Testis (tissue), 3 donors: ENCODE data around the gene UBAC2. TPM values are rescaled to one million over a fixed set of nuclear protein-coding genes. Genes with fewer than 3 reads are reported as not detected.

Experiments
- DNase-seq: peaks from one replicate; pipeline ENCODE4 v3.0.0-alpha.2; 2019
- H3K27ac ChIP-seq, 2 donors: fragments of 200-600 bp; sonication (generic); one replicate each; pipeline ENCODE4 v1.5.1; 2019
- H3K27me3 ChIP-seq: fragments of 200-600 bp; sonication (generic); one replicate; pipeline ENCODE4 v1.5.1; 2019
- H3K36me3 ChIP-seq: fragments of 200-600 bp; sonication (generic); one replicate; pipeline ENCODE4 v1.5.1; 2017; ENCODE audit warnings: low read depth; ENCODE audit errors: missing control alignments
- H3K4me1 ChIP-seq: fragments of 200-600 bp; sonication (generic); one replicate; pipeline ENCODE4 v1.5.1; 2019
- H3K4me3 ChIP-seq, 2 donors: fragments of 200-600 bp; sonication (generic); one replicate each; pipeline ENCODE4 v1.5.1; 2017 to 2019
- H3K9me3 ChIP-seq: fragments of 200-600 bp; sonication (generic); one replicate; pipeline ENCODE4 v1.5.1; 2017
- POLR2A ChIP-seq: fragments of 450-650 bp; IDR thresholded peaks from one replicate; pipeline ENCODE4 v1.6.1; 2017; ENCODE audit warnings: antibody characterized with exemption, mild to moderate bottlenecking, moderate library complexity
- WGBS, 2 donors: methylation state at CpG; one replicate each; pipeline ENCODE4 v1.1.5; 2018; 5-methylcytosine and 5-hydroxymethylcytosine counted together
- intact Hi-C: fragments of 100-400 bp; cut with DNase I; formaldehyde crosslinking; loops from one replicate; pipeline ENCODE4 v1.15.1; 2023; ENCODE audit warnings: low total_unique reads
- polyA plus RNA-seq: library from polyadenylated mRNA; stranded (reverse); fragments of 350-450 nt; fragmentation: Illumina TruSeq; extraction: RNeasy Lipid Tissue Mini Kit (QIAGEN cat#74804); gene quantifications from one replicate; pipeline ENCODE4 v1.2.3, GENCODE V29; 2014; ENCODE audit warnings: low read depth, low replicate concordance; ENCODE audit not compliant: insufficient read depth
- total RNA-seq, 2 donors: library from RNA; depleted of rRNA; stranded (reverse); fragments of >200 nt; gene quantifications; one replicate each; pipeline ENCODE4 v1.2.3, GENCODE V29; 2016
- TF ChIP-seq, protein P1 (sequence below), 3 experiments: fragments of 450-650 bp in 2 of 3; fragments of 200-600 bp in 1 of 3; sonication (generic) in 1 of 3; IDR thresholded peaks; one replicate each; pipeline ENCODE4 v1.5.1; 2016 to 2019; ENCODE audit warnings: antibody characterized with exemption in 3 of 3, mild to moderate bottlenecking in 2 of 3, moderate library complexity in 1 of 3

UBAC2 gene
- total and polyA plus RNA-seq, 3 donors from 2014 or later: 85.5 to 147 (median 93.0) TPM

DNA sequence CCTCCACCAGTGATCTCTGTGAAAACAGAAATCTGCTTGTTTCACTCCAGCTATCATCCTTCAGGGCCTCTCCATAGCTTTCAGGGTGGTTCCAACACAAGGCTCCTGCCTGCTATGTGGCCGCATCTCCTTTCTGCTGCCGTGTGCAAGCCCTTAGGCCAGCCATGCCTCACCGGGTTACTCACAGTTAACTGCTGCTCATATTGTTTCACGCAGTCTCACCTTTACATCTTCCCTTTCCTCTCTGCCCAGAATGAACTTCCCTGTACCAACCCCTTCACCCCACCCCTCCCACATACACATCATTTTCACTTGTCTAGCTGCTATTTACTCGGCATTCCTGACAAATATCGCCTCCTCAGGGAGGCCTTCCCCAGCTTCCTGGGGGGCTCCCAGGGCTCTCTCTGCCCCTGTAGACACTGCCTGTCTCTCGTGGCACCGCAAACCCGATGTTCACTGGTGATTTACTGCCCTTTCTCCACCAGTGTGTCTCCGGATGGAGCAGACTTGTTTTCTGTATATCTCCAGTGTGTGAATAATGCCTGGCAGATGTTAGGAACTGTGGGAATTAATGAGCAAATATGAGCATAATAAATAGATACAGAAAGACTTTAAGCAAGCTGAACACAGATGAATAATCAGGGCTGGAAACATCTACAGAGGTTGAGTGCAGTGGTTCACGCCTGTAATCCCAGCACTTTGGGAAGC lies 145.8 kb downstream of the UBAC2 start:
- Histone ChIP-seq H3K4me3 (no peak overlapping the region), H3K4me1 (no peaks in the 10 kb centered on the region), H3K36me3 (no peaks in the 10 kb centered on the region), H3K27me3 (no peaks in the 10 kb centered on the region), H3K9me3 (no peaks in the 10 kb centered on the region), H3K27ac (no peak overlapping the region)
- WGBS, 2 donors: 82 to 84% methylated on average over 11 of the region's 11 CpGs
- TF ChIP-seq POLR2A: no peak
- TF ChIP-seq, protein P1, sequence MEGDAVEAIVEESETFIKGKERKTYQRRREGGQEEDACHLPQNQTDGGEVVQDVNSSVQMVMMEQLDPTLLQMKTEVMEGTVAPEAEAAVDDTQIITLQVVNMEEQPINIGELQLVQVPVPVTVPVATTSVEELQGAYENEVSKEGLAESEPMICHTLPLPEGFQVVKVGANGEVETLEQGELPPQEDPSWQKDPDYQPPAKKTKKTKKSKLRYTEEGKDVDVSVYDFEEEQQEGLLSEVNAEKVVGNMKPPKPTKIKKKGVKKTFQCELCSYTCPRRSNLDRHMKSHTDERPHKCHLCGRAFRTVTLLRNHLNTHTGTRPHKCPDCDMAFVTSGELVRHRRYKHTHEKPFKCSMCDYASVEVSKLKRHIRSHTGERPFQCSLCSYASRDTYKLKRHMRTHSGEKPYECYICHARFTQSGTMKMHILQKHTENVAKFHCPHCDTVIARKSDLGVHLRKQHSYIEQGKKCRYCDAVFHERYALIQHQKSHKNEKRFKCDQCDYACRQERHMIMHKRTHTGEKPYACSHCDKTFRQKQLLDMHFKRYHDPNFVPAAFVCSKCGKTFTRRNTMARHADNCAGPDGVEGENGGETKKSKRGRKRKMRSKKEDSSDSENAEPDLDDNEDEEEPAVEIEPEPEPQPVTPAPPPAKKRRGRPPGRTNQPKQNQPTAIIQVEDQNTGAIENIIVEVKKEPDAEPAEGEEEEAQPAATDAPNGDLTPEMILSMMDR (IDR thresholded peaks at IDR 0.05): no peak
- no peak for DNase-seq
- intact Hi-C loops: no loop called here

DNA sequence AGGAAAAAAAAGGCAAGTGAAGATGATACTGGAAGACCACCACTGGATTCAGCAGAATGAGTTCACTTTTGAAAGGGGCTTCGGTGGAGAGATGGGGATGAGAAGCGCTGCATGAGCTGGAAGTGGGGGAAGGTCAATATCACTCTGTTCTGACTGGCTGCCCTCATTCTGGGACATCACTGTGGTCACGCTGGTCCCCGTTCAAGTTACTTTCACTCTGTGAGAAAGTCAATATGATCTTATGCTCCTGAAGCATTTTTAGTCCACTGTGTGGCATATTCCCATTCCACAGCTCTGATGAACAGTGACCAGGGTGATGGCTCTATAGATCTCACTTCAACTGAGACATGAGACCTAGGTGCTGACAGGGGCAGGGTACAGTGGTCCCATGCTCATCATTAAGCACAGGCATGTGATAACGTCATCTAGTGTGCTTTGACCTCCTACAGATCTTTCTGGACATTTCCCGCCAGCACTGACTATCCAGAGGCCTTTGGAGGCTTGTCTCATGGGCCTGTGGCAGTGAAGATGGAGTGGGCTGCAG lies 146.8 kb downstream of the UBAC2 start:
- WGBS, 2 donors: 95 to 98% methylated on average over 6 of the region's 6 CpGs
- intact Hi-C loops: no loop called here
- no peak overlapping the region for H3K4me3 ChIP-seq
- TF ChIP-seq, protein P1 (IDR thresholded peaks at IDR 0.05): no peak
- TF ChIP-seq POLR2A: no peak
- no peaks in the 10 kb centered on the region for H3K36me3 ChIP-seq
- no peak overlapping the region for H3K27ac ChIP-seq
- no peak for DNase-seq
- no peaks in the 10 kb centered on the region for H3K4me1 ChIP-seq
- no peaks in the 10 kb centered on the region for H3K27me3 ChIP-seq
- H3K9me3 ChIP-seq: no peaks in the 10 kb centered on the region

DNA sequence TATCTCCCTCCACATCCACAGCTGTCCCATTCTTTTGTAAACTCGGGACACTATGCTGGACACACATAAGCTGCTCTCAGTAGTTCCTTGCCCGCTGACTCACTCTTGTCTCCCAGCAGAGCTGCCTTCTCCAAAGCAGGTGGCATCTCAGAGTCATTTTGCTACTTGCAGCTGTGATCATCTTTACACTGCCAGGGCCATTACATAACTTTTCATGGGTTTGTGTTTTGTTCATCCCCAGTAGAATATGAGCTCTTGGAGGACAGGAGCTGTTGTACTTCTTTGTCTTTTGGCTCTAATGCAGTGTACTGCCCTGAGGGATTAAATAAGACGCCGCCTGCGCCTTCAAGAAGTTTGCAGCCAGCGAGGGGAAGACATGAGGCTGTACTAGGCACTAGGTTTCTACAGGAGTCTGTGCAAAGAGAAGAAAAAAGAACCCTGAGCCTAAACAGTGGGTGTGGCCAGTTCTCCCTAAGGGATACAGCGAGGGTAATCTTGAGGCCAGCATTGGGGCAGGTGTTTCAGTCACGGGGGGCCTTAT lies 147.3 kb downstream of the UBAC2 start:
- Histone ChIP-seq H3K4me3 (no peak overlapping the region), H3K27me3 (no peaks in the 10 kb centered on the region), H3K4me1 (no peaks in the 10 kb centered on the region), H3K9me3 (no peaks in the 10 kb centered on the region), H3K36me3 (no peaks in the 10 kb centered on the region), H3K27ac (no peak overlapping the region)
- intact Hi-C loops: no loop called here
- 93 to 97% methylated on average over 8 of the region's 8 CpGs for whole genome bisulfite sequencing, 2 donors
- no peak for DNase-seq
- TF ChIP-seq, protein P1 (IDR thresholded peaks at IDR 0.05): no peak
- no peak for TF ChIP-seq POLR2A

DNA sequence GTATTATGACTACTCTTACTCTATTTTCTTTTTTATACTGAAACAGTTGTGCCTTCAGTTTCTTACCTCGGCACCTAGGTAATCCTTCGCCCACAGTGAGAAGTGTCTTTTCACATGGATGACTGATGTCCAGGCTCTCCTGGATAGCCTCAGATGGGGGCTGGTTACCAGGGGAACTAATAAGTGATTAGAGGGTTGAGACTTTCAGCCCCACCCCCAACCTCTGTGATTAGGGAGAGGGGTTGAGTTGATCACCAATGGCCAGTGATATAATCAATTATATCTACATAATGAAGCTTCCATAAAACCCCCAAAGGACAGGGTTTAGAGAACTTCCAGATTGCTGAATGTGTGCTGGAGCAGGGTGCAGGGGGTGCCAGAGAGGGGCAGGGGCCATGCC lies 149.5 kb downstream of the UBAC2 start:
- Histone ChIP-seq H3K4me3 (no peak overlapping the region), H3K27ac (no peak overlapping the region), H3K27me3 (no peaks in the 10 kb centered on the region), H3K9me3 (no peaks in the 10 kb centered on the region), H3K36me3 (no peaks in the 10 kb centered on the region), H3K4me1 (no peaks in the 10 kb centered on the region)
- WGBS, 2 donors: 91 to 100% methylated on average over 2 of the region's 2 CpGs
- TF ChIP-seq, protein P1 (IDR thresholded peaks at IDR 0.05): no peak
- no peak for TF ChIP-seq POLR2A
- no peak for DNase-seq
- intact Hi-C loops: no loop called here
